IPS DF 4.7 (cell line): ENCODE data around the gene RNF14.

Experiments
- DNase-seq: peaks from one replicate; pipeline ENCODE4 v3.0.0-alpha.2; 2013; ENCODE audit warnings: low spot score; ENCODE audit errors: extremely low read depth

RNF14 gene

DNA sequence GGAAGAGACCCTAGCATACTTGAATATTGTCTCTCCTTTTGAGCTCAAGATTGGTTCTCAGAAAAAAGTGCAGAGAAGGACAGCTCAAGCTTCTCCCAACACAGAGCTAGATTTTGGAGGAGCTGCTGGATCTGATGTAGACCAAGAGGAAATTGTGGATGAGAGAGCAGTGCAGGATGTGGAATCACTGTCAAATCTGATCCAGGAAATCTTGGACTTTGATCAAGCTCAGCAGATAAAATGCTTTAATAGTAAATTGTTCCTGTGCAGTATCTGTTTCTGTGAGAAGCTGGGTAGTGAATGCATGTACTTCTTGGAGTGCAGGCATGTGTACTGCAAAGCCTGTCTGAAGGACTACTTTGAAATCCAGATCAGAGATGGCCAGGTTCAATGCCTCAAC lies 9.5 kb downstream of the RNF14 start:
- no peak for DNase-seq

DNA sequence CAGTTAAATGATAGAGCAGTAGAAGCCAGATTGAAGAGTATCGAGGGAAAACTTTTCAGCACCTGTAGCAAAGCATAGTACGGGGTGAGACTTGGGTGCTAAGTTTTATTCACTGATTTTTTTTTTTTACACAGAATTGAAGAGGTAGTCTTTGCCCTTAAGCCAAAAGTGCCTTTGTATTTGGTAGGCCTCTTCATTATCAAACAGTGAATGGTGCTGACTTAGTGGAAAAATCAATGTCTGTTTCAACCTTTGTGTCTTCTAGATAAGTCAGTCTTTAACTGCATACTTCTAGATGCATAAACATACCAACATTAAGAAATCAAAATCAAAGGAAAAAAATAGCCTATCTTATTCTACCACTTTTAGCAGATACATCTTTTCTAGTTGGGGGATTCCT lies 13.7 kb downstream of the RNF14 start:
- DNase-seq, result no peak

DNA sequence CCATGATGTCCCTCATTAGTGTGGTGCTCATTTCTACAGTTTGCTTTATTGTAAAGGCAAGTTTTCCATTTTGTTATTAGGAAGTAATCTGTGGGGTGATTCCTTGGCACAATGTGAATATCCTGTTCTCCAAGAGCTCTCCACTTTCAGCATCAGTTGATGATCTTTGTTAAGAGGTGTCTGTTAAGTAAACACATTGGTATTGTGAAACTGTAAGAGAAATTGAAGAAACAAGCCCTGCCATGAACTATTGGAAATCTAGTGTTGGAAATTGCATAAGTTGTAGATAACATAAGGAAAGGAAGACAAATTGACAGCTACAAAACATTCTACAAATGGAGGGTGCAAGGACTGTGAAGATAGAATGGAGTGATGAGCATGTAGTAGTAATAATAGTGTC lies 17.2 kb downstream of the RNF14 start:
- no peak for DNase-seq

DNA sequence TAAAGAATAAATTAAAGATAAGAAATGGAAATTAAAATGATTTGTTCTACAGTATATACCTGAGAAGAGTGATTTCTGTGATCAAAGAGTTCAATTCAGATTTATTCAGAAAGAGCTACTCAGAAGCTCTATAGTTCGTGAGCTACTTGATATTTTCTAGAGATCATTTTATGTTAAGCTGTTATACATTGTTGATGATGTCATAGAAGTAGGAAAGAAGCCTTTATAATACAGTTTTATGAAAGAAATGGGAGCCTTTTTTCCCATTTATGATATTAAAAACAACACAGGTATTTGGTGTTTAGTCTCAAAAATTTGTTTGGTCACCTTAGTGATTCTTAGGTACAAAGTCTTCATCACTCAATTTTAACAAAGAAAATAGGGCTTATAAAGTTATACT lies 20.8 kb downstream of the RNF14 start:
- DNase-seq, result no peak

DNA sequence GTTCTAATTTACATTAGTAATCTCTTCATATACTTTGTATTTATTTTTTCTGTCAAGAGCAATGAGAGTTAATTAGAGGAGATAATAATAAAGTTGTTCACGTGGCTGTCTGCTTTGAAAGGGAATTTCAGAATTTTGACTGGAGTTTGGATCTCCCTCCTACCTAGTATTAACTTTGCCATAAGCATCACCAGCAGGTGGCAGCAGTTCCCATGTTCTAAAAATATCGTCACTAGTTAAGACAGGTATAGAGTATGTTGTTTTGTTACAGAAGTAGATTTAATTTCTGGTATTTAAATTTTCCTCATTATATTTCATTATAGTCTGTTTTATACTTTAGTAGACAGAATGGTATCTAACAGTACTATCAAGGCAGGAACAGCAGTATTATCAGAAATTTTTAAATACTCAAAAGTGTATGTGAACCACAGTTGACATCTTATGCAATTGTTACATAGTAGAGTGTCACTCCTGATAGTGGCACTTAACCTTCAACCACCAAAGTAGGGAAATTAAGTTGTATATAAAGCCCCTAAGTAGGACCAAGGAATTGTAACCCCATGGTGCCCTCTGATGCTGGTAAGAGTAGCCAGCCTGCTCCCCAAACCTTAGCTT lies 23.6 kb downstream of the RNF14 start:
- no peak for DNase-seq

DNA sequence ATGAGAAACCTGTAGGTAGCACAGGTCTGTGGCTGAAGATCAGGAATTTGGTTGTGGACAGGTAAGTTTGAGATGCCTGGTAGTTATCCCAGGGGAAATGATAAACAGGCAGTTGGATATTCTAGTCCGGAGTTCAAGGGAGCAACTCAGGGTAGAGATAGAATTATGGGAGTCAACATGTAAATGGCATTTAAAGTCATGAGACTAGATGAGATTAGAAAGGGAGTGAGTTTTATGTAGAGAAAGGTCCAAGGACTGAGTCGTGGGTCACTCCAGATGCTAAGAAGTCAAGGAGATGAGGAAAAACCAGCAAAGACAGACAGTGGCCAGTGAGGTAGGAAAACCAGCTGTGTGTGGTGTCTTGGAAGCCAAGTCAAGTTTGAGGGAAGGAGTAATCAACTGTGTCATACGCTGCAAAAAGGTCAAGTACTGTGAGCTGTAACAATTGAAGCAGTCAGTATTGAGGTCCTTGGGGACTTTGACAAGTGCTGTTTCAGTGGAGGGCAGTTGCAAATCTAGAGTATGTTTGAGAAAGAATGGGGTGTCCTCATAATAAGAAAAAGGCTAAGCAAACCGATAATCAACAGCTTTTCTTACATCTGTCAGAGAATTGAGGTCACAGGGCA lies 25.7 kb downstream of the RNF14 start:
- no peak for DNase-seq

DNA sequence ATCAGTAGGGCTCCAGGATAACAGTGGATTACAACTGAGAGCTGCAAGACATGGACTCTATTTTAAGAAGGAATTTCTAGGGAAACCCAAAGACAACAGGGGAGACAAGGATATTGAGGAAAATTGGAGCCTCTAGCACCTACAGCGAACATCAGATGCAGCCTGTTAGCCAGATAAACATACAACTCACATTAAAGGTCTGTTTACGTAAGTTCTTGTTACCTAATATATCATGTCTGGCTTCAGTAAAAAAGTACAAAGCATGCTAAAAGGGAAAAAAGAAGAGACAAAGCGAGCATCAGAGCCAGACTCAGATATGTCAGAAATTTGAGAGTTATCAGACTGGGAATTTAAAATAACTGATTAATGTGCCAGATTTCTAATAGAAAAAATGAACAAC lies 26.8 kb downstream of the RNF14 start:
- DNase-seq, result no peak

DNA sequence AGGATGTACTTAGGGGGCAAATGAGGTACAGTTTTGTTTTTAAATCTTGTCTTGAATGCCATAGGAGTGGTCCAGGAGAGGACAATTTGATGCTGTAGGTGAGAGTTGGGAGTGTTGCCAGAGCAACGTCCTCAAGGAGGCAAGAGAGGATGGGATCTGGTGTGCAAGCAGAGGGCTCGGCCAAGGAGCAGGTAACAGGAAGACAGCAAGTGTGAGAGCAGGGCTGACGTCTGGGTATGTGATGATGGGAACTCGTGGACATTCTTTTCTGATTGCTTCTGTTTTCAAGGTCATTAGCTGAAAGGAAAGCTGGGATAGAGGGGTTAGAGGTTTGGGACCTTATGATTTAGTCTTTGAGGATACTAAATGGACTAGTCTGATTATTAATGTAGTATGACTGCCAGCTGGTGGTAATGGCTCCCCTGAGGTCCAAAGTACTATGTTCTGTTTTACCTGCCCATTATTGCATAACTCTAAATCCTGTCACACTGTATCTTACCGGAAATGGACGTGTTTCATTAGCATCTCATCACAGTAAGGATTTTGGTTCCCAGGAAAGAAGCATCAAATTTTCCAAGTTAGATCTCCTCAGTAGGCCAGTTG lies 28.6 kb downstream of the RNF14 start:
- DNase-seq, result no peak

DNA sequence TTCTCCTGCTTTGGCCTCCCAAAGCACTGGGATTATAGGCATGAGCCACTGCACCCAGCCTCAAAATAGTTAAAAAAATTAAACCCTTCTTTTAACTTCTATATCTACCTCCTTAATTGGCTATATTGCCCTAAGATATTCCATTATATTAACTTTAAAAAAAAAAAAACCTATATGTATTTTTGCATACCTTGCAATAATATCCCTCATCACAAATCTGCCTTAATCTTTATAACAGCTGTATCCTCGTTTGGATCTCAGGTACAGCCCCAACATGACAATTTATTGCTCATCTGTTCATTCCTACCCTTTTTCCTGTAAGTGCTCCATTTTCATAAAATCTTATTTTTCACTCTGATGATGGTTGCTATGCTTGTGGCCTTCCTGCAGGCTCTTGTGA lies 31.3 kb downstream of the RNF14 start:
- DNase-seq, result no peak

DNA sequence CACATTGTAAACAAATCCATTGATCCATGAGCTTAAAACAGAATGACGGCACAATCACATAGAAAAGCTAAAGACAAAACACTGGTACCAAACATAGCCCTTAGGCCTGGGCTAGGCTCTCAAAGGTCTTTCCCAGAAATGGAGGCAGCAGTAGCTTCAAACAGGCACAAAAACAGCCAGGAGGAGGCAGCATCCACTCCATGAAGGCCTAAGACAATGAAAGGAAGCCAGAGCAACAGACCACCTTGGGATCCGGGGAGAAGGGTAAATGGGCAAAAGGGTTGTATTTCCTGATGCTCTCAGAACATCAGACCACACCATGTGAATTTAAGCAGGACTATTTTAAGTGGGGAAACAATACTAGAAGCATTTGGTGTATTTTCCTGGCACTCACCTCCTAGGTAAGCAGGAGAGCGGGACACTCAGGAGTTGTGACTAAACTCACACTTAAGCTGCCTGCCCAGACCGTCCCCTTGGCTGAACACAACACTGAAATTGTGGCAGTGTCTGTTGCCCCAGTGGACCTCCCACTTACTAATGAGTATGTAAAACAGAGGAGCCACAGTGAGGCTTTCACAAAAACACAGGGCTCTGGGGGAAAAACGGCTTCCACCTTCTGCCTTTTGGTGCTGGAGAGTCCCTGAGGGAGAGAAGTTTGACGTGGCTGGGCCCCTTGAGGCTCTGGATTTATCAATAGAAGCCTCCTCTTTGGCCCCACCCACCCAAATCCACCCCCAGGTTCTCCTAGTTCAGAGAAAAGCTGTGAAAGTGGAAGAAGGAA lies 32.0 kb downstream of the RNF14 start:
- no peak for DNase-seq

DNA sequence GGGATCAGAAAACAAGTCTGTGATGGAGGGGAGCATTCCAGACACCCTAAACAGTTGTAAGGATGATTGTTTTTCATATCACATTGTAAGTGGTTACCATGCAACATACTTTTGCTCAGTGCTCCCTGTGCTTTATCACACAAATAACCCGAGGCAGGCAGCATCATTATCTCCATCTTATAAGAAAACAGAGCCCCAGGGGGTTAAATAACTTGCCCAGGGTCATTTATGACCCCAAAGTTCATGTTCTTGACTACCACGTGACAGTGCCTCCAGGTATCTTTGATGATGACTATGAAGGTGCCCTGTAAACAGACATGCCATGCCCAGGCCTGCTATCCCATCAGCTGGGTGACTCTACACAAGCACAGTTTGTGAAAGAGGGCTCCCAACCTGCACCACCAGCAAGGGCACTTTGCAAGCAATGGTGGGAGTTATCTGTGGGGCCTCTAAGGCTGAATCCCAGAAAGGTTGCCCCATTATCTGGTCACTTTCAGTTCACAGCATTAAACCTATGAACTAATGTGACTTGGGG lies 34.4 kb downstream of the RNF14 start:
- no peak for DNase-seq

DNA sequence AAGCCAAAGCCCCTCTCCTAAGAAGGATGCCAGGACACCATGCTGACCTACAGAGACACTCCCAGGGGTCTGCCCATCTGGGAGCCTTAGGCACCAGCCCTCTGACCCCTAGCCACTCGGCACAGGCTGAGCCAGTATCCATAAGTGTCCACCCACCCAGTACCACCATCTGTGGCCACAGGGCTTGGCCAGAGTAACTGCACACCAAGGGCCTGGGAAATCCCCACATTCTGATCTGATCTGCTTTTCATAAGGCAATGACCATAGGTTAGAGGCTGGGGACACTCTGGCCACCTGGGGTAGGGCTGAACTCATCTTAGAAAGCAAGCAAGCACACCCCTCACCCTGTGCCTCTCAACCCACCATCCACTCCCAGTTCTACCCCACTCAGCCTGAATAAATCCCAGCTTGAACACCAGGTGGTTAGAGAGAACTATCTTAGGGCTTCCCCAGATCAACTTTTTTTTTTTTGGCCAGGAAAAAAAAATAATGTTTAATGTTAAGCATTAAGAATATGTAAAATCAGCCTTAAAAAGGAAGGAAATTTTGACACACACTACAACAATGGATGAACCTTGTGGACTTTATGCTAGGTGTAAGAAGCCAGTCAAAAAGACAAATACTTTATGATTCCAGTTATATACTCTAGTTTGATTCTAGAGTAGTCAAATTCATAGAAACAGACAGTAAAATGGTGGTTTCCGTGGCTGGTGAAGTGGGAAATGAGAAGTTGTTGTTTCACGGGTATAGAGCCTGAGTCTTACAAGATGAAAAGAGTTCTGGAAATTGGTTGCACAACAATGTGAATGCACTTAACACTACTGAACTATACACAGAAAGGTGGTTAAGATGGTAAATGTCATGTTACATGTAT lies 37.7 kb downstream of the RNF14 start:
- DNase-seq, result no peak

DNA sequence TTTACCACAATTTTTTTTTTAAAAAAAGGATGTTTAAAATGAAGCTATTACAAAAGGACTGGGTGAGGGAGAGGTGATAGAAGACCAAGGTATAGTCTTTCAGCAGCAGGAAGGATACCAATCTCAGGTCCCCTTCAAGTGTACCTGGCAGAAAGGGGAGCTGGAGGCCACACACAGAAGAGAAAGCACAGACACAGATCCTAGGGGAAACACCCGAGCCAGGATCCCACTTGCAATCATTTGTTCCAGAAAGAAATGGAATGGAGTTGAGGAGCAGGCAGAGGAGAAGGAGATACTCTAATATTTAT lies 38.3 kb downstream of the RNF14 start:
- no peak for DNase-seq

DNA sequence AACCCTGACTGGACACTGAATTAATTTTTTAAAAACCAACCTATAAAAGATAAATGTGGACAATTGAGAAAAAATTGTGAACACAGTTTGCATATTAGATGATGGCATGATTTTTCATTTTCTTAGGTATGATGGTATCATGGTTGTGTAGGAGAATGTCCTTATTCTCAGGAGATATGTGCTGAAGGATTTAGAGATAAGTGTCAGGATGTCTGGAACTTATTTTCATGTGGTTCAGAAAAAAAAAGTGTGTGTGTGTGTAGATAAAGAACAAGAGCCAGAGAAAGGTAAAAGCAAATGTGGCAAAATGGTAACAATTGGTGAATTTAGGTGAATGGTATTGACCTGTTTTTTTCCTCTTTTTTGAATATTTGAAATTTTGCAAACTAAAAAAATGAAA lies 39.9 kb downstream of the RNF14 start:
- no peak for DNase-seq

DNA sequence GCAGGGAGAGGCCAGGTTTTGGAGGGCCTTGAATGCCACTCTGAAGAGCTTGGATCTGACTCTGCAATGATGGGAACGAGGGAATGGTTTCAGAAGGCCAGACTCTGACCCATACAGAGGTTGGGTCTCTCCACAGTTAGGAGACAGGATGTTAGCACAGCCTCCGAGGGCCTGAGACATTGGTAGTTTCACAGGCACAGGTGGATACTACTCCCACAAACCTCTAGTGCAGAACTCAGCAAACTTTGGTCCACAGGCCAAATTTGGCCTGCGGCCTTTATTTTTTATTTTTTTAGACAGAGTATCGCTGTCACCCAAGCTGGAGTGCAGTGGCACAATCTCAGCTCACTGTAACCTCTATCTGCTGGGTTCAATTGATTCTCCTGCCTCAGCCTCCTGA lies 41.0 kb downstream of the RNF14 start:
- no peak for DNase-seq

DNA sequence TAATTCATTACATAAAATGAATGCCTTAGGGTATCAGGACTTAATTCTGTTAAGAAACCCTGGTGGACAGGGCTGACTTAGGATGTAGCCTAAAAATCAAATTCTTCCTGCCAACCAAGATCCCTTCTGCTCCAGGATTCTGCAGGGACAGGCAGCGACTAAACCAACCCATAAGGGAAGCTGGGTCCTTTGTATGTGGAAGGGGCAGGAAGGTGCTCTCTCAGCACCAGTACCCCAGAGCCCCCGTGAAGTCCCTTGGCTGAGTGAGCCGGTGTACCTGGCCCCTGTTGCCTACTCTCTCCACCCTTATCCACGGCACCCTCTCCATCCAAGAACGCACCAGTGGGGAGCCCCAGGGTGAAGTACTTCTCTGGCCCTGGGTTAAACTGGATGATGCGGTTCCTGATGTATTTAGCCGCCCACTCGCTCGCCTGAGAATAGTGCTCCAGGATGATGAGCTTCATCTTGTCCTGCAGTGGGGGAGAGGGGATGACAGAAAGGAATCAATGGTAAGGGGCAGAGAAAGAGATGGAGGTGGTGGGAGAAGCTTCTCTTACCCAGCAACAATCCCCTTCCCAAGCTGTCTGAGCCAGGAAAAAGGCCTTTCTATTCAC lies 42.8 kb downstream of the RNF14 start:
- DNase-seq, result no peak

DNA sequence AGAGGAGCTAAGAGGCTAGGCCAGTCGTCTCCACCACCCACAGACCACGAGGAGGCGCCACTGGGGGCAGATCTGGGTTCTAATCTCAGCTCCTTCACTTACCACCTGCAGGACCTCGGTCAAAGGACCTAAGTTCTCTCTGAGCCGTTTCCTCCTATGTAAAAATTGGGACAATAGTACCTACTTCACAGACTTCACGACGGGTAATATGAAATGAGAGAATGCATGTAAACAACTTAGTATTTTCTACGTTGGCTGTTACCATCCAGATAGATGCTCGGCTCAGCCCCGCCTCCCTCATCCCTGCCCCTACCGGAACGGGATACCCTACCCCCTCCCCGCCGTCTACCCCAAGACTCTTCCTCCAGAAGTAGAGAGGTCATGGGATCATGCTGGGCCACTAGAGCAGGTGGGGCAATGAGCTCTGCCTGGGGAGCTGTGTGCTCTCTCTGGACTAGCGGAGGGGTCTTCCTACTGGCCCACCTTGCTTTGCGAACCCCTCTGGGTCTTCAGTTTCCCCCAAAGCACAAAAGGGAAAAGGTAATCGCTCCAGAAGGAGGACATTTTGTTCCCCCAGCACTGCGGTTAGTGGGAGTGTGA lies 43.4 kb downstream of the RNF14 start:
- no peak for DNase-seq

DNA sequence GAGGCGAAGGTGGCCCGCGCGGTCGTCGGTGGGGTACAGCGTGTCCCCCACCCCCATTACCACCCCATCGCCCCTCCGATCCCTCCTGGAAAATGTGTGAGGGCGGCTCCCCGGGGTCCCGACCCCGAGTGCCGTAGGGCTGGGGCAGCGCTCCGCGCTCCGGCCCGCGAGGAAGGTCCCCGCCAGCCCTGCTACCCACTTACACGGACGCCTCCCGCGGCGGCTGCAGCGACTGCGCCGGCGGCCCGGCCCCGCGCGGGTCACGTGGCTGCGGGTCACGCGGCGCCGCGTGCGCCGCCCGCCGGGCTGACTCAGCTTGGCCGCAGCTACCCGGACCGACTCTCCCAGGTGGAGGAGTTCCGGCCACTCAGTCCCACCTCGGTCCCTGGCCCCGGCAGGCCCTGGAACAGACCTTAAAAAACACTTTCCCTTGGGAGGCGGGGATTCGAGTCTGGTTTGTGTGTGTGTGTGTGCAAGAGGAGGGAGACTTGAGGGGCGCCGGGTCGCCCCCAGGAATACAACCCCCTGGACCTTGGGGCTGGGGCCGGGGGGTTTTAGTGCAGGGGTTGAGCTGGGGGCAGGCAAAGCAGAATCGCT lies 44.0 kb downstream of the RNF14 start, which contains the start of gene GNPDA1:
Gene GNPDA1 (minus strand): TSS at position 236 of the 597 bp plus-strand sequence. CDS start 992 bp downstream, outside the sequence.
- no peak for DNase-seq

DNA sequence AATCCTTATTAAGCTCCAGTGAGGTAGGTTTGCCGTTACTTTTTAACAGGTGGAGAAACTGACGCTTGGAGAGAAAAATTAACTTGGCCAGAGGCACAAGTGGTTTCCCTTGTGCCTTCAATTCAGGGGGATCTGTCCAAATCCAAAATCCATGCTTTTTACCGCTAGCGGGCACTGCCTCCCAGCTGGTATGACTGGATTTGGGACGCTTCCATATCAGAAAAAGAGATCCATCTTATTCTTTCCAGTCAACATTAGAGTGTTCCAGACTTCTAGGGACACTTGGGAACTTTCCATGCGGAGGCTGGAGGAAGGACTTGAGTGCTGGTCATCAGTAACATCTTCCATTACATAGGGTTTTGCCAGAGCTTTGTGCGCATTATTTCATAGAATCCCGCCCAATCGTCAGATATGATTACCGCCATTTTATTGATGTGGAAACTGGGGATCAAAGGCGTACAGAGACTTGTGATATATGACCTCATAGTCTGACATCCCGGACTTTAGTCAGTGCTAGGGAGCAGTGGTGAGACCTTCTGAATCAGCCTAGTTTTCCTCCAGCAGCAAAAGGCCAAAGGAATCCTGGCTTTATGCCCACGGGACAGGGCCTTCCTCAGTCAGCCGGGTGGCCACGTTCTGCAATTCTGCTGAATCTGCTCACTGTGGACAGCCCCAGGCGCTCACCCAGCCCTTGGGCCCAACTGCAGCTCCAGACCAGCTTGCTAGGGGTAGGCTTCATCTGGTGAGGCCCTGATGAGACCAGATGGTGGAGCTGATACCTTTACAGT lies 45.0 kb downstream of the RNF14 start:
- no peak for DNase-seq
